CD4-positive, alpha-beta T cell treated with Interleukin-17A for 1 hour (primary cell): ENCODE measurements around the gene RAB20.
A peak's percentile ranks its signal among the peaks of the same experiment; 100 is the strongest.
"Not testable (repeated sequence)": the region's sequence is repeated elsewhere in the genome, so short reads cannot be mapped to it uniquely, and the experiment has no call there.

Source experiments
- DNase-seq: peaks from one replicate; pipeline ENCODE4 v3.0.0-alpha.2; 2020

Gene RAB20

DNA sequence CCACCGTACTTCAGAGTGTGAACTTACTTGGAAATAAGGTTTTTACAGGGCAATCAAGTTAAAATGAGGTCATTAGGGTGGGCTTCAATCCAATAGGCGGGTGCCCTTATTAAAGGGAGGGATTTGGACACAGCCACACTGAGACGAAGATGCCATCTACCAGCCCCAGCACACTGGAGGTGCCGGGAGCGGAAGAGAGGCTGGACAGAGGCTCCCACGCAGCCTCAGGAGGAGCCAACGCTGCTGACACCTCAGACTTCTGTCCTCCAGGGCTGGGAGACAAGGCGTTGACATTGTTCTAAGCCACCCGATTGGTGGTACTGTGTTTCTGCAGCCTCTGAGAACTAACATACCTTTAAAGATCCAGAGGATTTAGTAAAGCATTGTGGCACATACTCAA is 12.6 kb upstream of the RAB20 start:
- DNase-seq = no peak

GRCh38 chr13:110572778-110573118 is 11.2 kb upstream of the RAB20 start:
- DNase-seq = no peak

DNA sequence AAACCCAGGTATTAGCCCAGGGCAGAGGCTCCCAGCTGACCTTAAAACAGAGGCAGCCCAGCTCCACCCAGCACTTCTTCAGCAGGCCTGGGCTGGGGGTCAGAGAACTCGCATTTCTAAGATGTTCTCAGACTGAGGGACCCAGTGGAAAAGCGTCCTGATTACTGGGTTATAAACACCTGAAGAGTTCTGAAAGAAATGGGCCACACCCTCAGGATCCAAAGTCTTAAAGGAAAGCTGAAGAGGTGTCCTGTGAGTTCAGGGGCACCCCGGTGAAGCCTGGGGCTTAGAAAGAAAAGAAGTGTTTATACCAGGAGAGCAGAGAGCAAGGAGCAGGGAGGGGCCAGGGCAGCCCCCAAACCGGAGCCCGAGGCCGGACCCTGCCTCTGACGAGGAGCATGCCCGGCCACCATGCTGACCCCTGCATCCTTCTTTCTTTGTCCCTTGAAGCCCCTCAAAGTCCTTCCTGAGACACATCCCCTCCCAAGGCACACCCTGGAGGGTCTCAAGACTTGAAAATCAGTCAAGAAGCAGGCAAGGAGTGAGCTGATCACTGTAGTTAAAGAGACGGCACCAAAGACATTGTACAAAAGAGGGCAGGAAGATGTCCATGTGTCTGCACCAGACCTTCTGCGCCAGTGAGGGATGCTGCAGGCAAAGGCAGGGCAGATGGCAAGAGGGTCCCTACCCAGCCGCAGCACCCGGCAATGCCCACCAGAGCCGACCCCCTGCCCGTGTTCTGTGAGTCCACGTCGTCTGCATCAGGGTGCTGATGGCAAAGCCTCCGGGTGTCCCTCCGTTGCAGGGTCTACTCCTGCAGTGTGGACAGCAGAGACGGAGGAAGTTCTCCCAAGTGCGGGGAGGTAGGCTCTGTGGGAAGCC is 10.6 kb upstream of the RAB20 start:
- DNase-seq = no peak

DNA sequence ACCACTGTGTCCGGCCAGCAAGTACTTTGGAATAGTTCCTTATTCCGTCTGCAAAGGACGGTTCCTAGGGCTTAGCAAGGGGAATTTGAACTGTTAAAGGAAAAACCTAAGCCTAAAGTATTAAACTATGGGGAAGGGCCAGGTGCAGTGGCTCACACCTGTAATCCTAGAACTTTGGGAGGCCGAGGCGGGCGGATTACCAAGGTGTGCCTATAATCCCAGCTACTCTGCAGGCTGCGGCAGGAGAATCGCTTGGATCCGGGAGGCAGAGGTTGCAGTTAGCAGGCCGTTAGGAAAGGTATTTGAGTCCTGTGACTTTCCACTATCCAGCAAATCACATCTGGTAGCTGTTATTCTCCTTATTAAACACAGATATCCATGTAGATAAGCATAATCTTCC is 9.4 kb upstream of the RAB20 start:
- DNase-seq = no peak

DNA sequence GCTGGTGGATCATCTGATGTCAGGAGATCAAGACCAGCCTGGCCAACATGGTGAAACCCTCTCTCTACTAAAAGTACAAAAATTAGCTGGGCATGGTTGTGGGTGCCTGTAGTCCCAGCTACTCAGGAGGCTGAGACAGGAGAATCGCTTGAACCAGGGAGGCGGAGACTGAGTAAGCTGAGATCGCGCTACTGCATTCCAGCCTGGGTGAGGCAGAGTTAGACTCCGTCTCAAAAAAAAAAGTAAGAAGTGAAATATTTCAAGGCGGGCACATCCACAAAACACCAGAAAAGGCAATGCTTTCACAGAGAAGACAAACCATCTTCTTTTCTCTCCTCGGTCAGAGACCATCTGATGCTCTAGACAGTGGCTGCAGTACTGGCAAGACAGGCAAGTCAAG is 8.4 kb upstream of the RAB20 start:
- DNase-seq = not testable (repeated sequence)

DNA sequence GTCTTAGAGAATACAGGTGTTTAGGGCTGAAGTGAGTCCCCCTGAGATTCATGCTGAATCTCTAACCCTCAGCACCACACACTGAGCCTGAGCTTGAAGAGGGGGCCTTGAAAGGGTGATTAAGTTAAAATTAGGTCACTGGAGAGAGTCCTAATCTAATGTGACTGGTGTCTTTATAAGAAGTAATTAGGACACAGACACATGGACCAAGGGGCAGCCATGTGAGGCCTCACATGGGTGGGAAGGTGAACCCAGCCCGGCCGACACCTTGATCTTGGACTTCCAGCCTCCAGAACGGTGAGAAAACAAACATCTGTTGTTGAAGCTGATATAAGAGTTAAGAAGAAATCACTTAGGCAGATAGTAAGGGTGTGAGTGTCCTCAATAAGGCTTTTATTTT is 7.1 kb upstream of the RAB20 start:
- no peak for DNase-seq

GRCh38 chr13:110566171-110566570 is 4.6 kb upstream of the RAB20 start:
- no peak for DNase-seq

DNA sequence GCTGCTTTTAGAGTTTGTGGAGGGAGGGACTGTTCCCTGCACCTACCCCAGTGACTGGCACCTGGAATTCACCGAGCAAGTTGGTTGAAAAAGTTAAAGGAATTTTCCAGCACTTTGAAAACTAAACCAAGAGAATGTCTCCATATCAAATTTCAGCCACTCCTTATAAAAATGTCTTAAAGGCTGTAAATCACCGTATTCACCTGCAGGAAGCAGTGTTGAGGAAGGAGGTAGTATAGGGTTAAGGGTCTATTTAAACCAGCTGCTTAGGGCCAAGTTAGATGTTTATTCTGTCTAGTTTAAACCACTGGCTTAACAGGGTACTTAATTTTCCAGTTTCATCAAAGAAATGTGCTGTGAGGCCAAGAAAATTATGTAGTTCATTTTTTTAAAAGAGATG is 3.8 kb upstream of the RAB20 start:
- no peak for DNase-seq

GRCh38 chr13:110564472-110564985 is 3.0 kb upstream of the RAB20 start:
- no peak for DNase-seq

DNA sequence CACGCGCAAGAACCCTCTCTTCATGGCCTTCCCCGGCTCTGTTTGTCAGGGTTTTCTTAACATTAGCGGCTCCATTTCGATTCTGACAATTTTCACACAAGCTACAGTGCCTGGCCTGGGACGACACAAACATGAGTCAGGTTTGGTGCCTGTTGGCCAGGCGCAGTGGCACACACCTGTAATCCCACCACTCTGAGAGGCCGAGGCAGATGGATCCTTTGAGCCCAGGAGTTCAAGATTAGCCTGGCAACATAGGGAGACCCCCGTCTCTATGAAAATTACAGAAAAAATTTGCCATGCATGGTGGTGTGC is 1.9 kb upstream of the RAB20 start:
- DNase-seq = no peak

DNA sequence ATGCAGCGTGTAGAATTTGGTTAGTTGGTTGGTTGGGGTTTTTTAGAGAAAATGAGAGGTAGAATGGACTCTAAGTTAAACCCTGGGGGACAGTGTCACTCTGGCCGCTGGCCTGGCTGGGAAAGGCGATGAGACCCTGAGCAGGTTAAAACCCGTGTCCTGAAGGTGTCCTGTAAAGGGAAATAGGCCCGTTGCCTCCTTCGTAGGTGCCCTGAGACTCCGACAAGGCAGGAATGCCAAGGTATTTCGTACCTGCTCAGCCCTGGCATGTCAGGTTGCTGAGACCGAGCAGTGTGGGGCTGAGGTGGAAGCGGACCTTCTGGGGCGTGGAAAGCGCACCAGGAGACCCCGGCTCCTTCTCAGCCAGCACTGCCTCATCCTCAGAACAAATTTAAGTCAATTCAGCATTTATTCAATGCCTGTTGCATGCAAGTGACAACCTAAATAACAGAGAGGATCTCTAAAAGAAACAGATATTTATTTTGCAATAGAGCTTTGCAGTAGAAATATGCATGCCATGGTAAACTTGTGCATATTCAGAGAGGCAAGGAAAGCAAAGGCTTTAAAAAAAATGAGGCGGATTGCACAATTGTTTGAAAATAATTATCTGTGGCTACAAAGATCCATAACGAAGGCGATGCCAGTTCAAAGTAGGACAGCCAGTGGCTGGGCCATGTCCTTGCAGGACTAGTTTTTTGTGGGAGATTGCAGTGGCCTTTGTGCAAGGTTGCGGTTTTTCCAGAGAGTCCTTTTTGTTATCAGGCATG is 1.4 kb upstream of the RAB20 start:
- DNase-seq = no peak

DNA sequence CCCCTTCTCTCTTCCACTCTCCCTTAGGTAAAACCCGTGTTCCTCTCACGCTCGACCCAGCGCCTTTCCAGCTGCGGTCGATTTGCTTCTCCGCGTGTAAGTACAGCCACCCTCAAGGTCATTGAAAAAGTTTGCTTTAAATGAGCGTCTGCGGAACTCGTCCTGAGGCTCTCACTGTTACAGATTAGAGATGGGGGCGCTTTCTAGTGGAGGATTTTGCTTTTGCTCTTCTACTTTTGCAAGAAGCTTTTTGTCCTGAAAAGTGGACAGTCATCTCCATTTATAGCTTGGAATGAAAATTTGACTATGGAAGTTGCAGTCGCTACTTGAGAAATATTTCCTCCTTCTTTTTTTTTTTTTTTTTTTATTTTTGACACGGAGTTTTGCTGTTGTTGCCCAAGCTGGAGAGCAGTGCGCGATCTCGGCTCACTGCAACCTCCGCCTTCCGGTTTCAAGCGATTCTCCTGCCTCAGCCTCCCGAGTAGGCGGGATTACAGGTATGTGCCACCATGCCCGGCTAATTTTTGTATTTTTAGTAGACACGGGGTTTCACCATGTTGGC is 595 bp upstream of the RAB20 start:
- DNase-seq = no peak

GRCh38 chr13:110560601-110561343 is 750 bp downstream of the RAB20 start:
- peak; percentile 21 for DNase-seq

DNA sequence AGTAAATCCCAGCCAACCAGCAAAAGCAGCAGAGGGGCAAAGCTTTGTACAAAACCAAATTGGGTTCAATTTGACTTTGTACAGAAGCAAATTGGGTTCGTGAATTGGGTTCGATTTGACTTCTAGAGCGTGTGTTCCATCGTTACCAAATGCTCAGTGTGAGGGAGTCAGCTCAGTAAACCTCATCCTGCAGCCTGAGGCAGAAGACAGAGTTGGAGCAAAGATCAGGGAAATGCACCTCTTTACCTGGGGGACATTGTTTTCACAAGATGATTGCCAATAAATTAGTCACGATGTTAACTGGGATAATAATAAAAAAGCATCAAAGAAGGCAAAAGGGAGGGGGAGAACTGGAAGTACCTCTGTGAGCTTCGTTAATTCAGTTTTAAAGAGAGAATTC is 1.5 kb downstream of the RAB20 start:
- DNase-seq = no peak

GRCh38 chr13:110559429-110559943 is 2.0 kb downstream of the RAB20 start:
- DNase-seq = no peak

- no peak for DNase-seq
Observed at GRCh38 chr13:110557610-110558305, 3.8 kb downstream of the RAB20 start.

GRCh38 chr13:110557082-110557481 is 4.4 kb downstream of the RAB20 start:
- DNase-seq = no peak

DNA sequence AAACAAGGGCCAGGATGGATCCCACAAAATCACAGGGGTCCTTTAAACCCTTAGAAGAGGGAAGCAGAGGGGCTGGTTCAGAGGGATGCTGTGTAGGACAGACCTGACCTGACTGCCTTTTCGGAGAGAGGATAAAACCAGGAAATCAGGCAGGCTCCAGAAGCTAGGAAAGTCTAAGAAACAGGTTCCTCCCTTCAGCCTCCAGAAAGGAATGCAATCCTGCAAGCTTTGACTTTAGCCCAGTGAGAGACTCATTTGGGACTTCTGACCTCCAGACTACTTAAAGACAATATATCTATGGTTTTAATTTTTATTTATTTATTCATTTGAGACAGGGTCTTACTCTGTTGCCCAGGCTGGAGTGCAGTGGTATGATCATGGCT is 5.3 kb downstream of the RAB20 start:
- DNase-seq = no peak

- no peak for DNase-seq
Observed at GRCh38 chr13:110555601-110556223, 5.8 kb downstream of the RAB20 start.

DNA sequence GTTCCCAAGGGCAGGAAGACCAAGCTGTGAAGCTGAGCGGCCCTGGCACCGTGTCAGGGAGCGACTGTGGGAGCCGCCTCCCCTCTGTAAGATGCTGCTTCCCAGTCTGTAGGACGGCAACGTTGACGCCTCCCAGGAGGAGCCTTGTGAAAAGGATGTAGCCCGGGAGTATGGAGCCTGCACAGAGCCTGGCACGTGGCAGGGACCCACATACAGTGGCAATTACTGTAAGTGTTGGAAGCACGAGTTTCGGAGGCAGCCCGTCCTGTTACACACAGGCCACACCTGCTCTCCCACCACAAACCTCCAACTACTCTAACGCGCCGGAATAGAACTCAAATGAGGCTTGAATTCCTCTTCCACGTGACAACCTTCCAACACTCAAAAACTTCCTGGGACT is 6.6 kb downstream of the RAB20 start:
- DNase-seq = no peak

DNA sequence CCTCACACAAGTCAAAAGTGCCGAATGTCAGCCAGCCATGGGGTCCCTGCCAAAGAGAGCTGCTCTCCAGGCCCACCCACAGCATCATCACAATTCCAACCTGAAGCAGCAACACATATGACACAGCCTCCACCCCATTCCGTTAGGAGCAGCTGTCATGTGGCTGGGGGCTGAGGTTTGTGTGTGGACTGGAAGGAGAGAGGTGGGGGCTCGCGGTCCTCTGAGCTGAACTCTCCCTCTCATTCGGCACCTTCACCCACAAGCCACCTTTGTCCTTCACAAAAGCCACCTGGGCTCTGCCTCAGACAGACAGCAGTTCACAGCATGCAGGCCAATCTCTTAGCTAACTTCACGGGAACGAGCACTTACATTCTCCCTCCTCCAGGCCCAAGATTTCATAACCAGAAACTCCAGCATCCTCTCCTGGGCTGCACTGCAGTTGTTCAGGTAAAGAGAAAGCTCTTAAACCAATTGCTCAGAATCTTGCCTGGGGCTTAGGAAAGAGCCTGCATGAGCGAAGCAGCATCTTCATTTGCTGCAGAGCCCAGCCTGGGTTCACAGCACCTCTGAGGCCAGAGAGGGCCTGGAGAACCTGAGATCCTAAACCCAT is 7.2 kb downstream of the RAB20 start:
- DNase-seq = no peak

GRCh38 chr13:110553417-110553816 is 8.1 kb downstream of the RAB20 start:
- DNase-seq = no peak
